ENCODE results near the gene LRRC8B.

The LRRC8B gene

GRCh38 chr1:89573410-89573809 is 48.8 kb downstream of the LRRC8B start:
- H2AFZ ChIP-seq (ENCODE audit: low read length) = no peak overlapping the region
- no peaks in the 10 kb centered on the region for H4K20me1 ChIP-seq (ENCODE audit: insufficient read depth, low read length, poor library complexity, severe bottlenecking)
- H3K4me1 ChIP-seq (ENCODE audit: insufficient read depth, low read length, poor library complexity, severe bottlenecking) = no peaks in the 10 kb centered on the region
- H3K4me3 ChIP-seq (ENCODE audit: low read length, poor library complexity, severe bottlenecking) = no peak overlapping the region
- H3K9me3 ChIP-seq (ENCODE audit: insufficient read depth, low read depth, low read length) = no peaks in the 10 kb centered on the region
- no peak overlapping the region for H3K9ac ChIP-seq (ENCODE audit: low read depth, low read length, poor library complexity, severe bottlenecking)
- peaks cover 44% of the 10 kb centered on the region; the same call in 1 of the 2 replicates for H3K36me3 ChIP-seq (ENCODE audit: insufficient read depth, low read length)
- no peaks in the 10 kb centered on the region for H3K9me2 ChIP-seq (replicated peaks; ENCODE audit: low read depth, low read length)
- no peaks in the 10 kb centered on the region for H3K27me3 ChIP-seq (ENCODE audit: insufficient read depth, low read length, poor library complexity, severe bottlenecking)
- no peaks in the 10 kb centered on the region for H3F3A ChIP-seq (ENCODE audit: low read depth)
- no peak for TF ChIP-seq EZH2phosphoT487 (IDR thresholded peaks at IDR 0.05; ENCODE audit: borderline replicate concordance)
- no peak for TF ChIP-seq CTCF (conservative IDR thresholded peaks at IDR 0.05; ENCODE audit: low read length)
- peaks cover 8% of the 10 kb centered on the region; the same call in 1 of the 2 replicates for H3K79me2 ChIP-seq (ENCODE audit: insufficient read depth, low read length)
- no peak overlapping the region for H3K4me2 ChIP-seq (ENCODE audit: low read depth, low read length, poor library complexity, severe bottlenecking)

- no peak overlapping the region for H2AFZ ChIP-seq (ENCODE audit: low read length)
- H3K9ac ChIP-seq (ENCODE audit: low read depth, low read length, poor library complexity, severe bottlenecking) = no peak overlapping the region
- TF ChIP-seq EZH2phosphoT487 (IDR thresholded peaks at IDR 0.05; ENCODE audit: borderline replicate concordance) (no peak), CTCF (conservative IDR thresholded peaks at IDR 0.05; ENCODE audit: low read length) (no peak)
- H3K4me2 ChIP-seq (ENCODE audit: low read depth, low read length, poor library complexity, severe bottlenecking) = no peak overlapping the region
- H3K36me3 ChIP-seq (ENCODE audit: insufficient read depth, low read length) = peaks cover 42% of the 10 kb centered on the region; the same call in 1 of the 2 replicates
- H3K79me2 ChIP-seq (ENCODE audit: insufficient read depth, low read length) = peaks cover 8% of the 10 kb centered on the region; the same call in 1 of the 2 replicates
- H3F3A ChIP-seq (ENCODE audit: low read depth) = no peaks in the 10 kb centered on the region
- H4K20me1 ChIP-seq (ENCODE audit: insufficient read depth, low read length, poor library complexity, severe bottlenecking) = no peaks in the 10 kb centered on the region
- no peaks in the 10 kb centered on the region for H3K9me3 ChIP-seq (ENCODE audit: insufficient read depth, low read depth, low read length)
- no peaks in the 10 kb centered on the region for H3K4me1 ChIP-seq (ENCODE audit: insufficient read depth, low read length, poor library complexity, severe bottlenecking)
- H3K9me2 ChIP-seq (replicated peaks; ENCODE audit: low read depth, low read length) = no peaks in the 10 kb centered on the region
- H3K27me3 ChIP-seq (ENCODE audit: insufficient read depth, low read length, poor library complexity, severe bottlenecking) = no peaks in the 10 kb centered on the region
- no peak overlapping the region for H3K4me3 ChIP-seq (ENCODE audit: low read length, poor library complexity, severe bottlenecking)
Measured at GRCh38 chr1:89574621-89575020, 50.0 kb downstream of the LRRC8B start.

- no peak overlapping the region for H3K9ac ChIP-seq (ENCODE audit: low read depth, low read length, poor library complexity, severe bottlenecking)
- no peaks in the 10 kb centered on the region for H3K4me1 ChIP-seq (ENCODE audit: insufficient read depth, low read length, poor library complexity, severe bottlenecking)
- H4K20me1 ChIP-seq (ENCODE audit: insufficient read depth, low read length, poor library complexity, severe bottlenecking) = no peaks in the 10 kb centered on the region
- TF ChIP-seq CTCF (conservative IDR thresholded peaks at IDR 0.05; ENCODE audit: low read length) (no peak), EZH2phosphoT487 (IDR thresholded peaks at IDR 0.05; ENCODE audit: borderline replicate concordance) (no peak)
- no peaks in the 10 kb centered on the region for H3K9me3 ChIP-seq (ENCODE audit: insufficient read depth, low read depth, low read length)
- H3K79me2 ChIP-seq (ENCODE audit: insufficient read depth, low read length) = peaks cover 8% of the 10 kb centered on the region; the same call in 1 of the 2 replicates
- no peaks in the 10 kb centered on the region for H3F3A ChIP-seq (ENCODE audit: low read depth)
- H3K4me3 ChIP-seq (ENCODE audit: low read length, poor library complexity, severe bottlenecking) = no peak overlapping the region
- H3K27me3 ChIP-seq (ENCODE audit: insufficient read depth, low read length, poor library complexity, severe bottlenecking) = no peaks in the 10 kb centered on the region
- H3K9me2 ChIP-seq (replicated peaks; ENCODE audit: low read depth, low read length) = no peaks in the 10 kb centered on the region
- H3K36me3 ChIP-seq (ENCODE audit: insufficient read depth, low read length) = peaks cover 42% of the 10 kb centered on the region; the same call in 1 of the 2 replicates
- H3K4me2 ChIP-seq (ENCODE audit: low read depth, low read length, poor library complexity, severe bottlenecking) = no peak overlapping the region
- no peak overlapping the region for H2AFZ ChIP-seq (ENCODE audit: low read length)
Measured at GRCh38 chr1:89575207-89575606, 50.6 kb downstream of the LRRC8B start.

Data from Loucy (cell line).